IPS DF 19.7 (cell line): ENCODE measurements around the gene TMEM232.
"Not testable (repeated sequence)": the region's sequence is repeated elsewhere in the genome, so short reads cannot be mapped to it uniquely, and the experiment has no call there.

Experiments
- DNase-seq: peaks from one replicate; pipeline ENCODE4 v3.0.0-alpha.2; 2013; ENCODE audit warnings: low read depth, low spot score

TMEM232 gene

DNA sequence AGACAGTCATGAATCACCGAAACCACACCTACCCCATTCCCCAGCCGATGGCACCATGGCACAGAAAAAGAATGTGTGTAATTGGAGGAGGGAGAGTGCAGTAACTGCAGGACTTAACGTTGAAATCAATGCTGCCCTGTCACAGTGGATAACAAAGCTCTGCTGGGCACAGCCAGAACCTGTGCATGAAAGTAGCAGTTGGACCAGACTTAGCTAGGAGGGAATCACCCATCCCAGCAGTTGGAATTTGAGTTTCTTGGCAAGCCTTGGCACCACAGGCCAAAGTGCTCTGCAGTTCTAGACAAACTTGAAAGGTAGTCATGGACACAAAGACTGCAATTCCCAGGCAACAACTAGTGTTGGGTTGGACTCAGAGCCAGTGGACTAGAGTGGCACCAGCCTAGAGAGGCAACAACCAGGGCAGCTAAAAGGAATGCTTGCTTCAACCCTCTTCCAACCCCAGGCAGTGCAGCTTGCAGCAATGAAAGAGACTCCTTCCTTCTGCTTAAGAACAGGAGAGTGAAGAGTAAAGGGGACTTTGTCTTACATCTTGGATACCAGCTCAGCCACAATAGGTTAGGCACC, 19.1 kb downstream of the TMEM232 start:
- no peak for DNase-seq

DNA sequence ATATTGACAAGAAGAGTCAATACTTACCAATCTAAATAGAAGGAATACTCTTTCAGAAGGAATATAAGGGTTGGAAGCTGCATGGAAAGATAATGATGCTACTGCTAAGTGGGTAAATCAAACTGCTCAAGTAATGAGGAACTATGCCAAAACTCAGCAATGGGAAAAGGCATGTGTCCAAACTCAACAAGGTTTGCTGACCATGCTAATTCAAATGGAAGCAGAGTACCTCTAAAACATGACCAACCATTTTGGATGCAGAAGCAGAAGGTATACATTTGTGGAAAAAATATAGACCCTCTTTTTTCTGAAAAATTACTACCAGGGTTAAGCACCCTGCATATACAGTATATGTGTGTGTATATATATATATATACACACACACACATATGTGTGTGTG, 21.1 kb downstream of the TMEM232 start:
- no peak for DNase-seq

DNA sequence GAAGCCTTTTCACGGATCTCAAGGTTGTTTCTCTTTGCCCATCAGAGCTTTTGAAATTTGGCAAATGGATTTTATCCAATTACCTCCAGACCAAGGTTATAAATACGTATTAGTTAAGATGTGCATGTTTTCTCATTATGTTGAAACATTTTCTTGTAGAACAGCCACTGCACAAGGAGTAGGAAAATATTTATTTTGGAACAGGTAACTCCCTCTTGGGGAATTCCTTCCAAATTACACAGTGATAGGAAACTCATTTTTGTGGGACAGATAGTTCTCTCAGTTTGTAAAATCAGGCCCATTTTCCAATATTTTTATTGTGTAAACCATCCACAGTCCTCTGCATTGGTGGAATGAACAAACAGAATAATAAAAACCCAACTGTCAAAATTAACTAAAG, 23.0 kb downstream of the TMEM232 start:
- DNase-seq, result no peak

DNA sequence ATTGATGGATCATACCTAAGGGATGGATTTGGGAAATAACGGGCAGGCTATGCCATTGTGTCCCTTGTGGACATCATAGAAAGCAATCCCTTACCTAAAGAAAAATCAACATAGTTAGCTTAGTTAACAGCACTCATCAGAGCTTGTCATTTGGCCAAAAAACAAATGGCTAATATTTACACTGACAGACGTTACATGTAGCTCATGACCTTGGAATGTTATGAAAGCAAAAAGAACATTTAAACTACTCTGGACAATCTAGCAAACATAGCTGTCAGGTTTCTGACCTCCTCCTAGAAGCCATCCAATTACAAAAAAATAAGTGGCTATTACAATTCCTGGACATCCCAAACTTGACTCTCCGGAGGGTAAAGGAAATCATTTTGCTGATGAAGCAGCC, 23.8 kb downstream of the TMEM232 start:
- DNase-seq, result no peak

DNA sequence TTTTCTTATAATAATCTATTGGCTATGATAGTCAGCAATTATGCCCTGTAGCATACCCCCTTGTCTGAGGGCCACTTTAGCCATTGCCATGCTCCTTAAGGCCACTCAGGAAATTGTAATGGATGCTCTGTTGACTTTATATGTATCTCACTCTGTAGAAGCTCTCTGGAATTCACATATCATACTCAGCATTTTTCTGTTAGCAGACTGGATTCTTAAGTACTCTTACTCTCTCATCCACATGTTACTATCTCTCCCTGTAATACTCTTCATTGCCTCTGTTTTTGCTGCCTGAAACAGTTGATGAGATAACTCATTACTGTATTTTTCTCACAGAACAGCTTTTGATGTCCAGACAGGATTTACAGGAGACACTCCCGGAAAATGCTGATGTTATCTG, 24.2 kb downstream of the TMEM232 start:
- no peak for DNase-seq

DNA sequence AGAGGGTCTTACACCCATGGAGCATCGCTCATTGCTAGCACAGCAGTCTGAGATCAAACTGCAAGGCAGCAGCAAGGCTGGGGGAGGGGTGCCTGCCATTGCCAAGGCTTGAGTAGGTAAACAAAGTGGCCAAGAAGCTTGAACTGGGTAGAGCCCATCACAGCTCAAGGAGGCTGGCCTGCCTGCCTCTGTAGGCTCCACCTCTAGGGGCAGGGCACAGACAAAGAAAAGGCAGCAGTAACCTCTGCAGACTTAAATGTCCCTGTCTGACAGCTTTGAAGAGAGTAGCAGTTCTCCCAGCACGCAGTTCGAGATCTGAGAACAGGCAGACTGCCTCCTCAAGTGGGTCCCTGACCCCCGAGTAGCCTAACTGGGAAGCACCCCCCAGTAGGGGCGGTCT, 33.8 kb downstream of the TMEM232 start:
- not testable (repeated sequence) for DNase-seq

DNA sequence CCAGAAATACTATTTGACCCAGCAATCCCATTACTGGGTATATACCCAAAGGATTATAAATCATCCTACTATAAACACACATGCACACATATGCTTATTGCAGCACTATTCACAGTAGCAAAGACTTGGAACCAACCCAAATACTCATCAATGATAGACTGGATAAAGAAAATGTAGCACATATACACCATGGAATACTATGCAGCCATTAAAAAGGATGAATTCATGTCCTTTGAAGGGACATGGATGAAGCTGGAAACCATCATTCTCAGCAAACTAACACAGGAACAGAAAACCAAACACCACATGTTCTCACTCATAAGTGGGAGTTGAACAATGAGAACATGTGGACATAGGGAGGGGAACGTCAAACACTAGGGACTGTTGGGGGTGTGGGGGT, 35.9 kb downstream of the TMEM232 start:
- DNase-seq, result not testable (repeated sequence)

DNA sequence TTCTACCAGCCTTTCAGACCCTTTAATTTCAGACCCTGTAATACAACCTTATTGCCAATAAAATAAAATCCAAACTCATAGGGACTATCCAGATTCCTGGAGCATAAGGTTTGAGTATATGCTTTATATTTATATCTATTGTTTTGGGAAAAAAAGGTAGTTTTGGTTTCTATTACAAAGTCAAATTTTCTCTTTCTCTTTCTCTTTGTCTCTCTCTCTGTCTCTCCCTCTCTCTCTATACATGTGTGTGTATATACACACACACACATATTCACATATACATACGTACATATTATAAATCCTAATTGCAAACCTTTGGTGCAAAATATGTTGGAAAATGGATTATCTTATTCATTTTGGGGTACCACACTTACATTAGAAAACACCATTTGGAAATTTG, 39.0 kb downstream of the TMEM232 start:
- DNase-seq, result no peak

DNA sequence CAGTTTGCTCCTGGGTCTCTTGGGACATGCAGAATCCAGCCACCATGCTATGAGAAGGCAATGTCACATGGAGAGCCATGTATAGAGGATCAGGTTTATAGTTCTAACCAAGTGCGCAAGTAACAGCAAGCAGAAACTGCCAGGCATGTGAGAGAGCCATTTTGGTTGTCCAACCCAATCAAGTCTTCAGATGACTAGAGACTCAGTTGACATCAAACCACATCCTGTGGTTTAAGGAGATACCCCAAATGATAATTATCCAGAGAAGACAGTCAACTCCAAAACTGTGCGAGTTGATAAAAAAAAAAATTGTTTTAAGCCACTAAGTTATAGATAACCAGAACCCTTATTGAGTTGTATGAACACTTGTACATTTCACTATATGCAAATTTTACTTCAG, 40.2 kb downstream of the TMEM232 start:
- DNase-seq, result no peak

DNA sequence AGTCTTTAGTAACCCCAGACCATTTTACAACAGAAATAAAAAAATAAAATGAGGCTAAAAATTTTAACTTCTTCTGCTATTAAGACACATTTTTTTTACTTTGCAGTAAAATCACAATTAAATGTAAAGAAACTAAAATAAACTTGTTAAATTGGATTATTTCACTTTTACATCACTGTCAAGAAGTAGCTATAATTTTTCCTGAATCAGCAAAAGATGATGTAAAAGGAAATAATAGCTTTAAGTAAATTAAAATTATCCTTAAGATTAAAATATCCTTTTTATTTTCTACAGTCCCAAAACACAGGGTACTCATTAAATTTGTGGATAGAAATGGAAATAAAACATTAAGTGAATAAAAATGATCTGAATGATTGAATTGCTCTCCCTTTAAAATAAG, 44.5 kb downstream of the TMEM232 start:
- DNase-seq, result no peak

DNA sequence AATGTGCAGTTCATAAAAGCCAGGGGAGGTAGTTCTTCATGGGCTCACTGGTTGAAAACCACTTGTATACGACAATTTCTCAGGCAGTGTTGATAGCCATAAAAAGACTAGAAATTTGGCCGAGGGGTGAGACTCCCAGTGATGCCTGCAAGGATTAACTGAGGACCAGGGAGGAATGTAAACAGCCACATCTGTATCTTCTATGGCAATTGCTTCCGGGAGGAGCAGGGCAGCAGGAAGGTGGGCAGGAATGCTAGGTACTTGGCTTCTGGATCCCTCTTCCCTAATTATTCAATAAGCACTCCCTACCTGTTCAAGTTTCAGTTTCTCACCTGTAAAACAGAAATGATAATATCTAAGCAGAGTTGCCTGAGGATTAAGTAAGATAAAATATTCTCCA, 45.4 kb downstream of the TMEM232 start:
- no peak for DNase-seq

DNA sequence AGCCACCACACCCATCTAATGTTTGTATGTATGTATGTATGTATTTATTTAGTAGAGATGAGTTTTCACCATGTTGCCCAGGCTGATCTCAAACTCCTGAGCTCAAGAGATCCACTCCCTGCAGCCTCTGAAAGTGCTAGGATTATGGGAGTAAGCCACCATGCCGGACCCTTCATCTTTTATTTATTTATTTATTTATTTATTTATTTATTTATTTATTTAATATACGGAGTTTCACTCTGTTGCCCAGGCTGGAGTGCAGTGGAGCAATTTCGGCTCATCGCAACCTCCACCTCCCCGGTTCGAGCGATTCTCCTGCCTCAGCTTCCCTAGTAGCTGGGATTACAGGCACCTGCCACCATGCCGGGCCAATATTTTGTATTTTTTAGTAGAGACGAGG, 49.9 kb downstream of the TMEM232 start:
- DNase-seq, result not testable (repeated sequence)

DNA sequence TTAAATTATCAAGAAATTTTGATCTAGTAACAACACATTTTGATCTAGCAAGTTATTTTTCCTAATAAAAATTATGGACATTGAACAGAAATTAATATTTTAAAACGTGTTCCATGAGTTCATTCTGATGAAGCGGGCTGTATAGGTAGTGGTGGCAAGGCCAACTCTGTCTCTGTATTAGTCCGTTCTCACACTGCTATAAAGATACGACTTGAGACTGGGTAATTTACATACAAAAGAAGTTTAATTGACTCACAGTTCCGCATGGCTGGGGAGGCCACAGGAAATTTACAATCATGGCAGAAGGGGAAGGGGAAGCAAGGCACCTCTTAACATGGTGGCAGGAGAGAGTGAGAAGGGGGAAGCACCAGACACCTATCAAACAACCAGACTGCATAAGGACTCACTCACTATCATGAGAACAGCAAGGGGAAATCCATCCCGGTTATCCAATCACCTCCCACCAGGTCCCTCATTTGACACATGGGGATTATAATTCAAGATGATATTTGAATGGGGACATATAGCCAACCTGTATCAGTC, 61.2 kb downstream of the TMEM232 start:
- DNase-seq, result no peak

DNA sequence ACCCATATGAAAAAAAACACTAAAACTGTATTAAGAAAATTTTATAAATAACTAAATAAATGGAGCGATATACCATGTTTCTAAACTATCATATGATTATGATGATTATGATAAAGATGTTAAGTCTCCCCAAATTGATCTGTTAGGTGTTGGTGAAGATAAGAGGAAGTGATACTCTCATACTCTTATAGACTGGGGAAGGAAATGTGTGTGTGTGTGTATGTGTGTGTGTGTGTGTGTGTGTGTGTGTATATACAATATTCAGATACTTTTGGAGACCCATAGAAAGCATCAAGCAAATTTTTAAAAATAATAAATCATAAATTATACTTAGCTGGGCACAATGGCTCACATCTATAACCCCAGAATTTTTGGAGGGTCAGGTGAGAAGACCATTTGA, 62.9 kb downstream of the TMEM232 start:
- DNase-seq, result no peak

DNA sequence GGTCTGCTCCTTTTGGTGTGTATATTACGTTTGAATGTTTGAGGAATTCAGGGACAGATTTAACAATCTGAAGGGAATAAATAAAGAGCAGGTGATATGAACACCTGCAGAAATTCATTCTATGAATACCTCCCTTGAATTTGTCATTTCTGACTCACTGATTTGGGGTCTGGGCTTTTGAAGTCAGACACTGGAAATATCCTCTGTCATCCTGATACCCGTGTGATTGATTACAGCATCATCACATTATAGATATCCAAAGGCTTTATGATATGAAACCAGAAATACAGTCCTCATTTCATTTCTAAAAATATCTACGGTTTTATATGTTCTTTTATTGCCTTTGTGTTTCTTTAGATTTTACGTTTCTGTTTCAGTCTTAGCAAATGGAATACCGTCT, 68.5 kb downstream of the TMEM232 start:
- no peak for DNase-seq

DNA sequence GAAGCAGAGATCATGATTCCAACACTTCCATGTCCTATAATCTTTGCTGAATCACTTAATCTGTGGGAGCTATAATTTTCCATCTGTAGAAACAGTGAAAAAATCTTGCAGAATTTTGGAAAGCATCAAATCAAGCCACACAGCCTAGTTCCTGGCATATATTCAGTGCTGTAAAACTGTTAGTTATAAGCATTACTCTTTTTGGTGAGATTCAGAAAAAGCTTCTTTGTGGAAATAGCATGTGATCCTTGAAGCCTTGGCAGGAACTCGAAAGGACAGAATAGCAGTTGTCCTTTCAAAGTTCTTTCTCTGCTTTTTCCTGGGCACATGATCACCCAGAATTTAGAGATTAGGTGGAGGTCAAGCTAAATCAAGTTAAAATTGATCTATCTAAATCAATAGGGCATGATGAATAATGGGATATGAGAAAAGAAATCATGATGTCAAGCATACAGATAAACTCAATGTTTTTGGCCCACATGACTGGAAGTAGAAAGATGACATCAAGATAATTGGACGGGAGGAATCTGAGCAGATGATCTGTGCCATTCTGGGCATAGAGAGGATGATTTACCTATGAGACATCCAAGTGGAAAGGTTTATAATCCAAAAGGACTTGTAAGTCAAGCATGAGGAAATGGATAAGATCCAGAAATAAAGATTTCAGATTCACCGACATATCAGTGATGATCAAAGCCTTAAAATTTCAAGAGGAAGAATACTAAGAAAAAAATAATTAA, 73.1 kb downstream of the TMEM232 start:
- DNase-seq, result no peak

DNA sequence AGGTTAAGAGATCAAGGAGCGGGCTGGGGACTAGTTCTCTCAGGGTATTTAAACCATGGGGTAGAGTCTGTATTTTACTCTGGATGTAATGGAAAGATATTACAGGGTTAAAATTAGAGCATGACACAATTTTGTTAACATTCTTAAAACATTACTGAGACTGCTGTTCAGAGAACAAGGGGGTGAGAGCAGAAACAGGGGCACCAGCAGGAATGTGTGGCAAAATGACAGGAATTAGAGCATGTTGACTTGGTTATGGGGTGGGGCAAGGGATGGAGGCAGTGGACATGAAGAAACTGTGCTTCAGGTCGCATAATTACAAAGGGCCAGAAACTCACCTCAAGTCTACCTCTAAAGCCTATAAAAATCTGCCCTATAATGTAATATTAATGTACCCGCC, 75.0 kb downstream of the TMEM232 start:
- no peak for DNase-seq

DNA sequence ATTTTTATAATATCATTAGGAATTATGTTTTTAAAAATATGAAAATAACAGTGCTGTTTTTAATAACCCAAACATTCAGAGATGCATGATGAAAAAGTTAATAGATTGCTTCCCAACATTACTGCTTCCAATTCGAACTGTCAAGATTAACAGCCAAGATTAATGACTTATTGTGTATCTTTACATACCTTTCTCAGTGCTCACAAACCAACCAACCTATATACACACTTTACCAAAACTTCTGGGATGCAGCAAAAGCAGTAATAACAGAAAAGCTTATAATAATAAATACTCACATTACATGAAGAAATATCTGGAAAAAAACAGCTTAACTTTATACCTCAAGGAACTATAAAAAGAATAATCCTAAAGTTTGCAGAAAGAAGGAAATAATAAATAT, 82.1 kb downstream of the TMEM232 start:
- no peak for DNase-seq

DNA sequence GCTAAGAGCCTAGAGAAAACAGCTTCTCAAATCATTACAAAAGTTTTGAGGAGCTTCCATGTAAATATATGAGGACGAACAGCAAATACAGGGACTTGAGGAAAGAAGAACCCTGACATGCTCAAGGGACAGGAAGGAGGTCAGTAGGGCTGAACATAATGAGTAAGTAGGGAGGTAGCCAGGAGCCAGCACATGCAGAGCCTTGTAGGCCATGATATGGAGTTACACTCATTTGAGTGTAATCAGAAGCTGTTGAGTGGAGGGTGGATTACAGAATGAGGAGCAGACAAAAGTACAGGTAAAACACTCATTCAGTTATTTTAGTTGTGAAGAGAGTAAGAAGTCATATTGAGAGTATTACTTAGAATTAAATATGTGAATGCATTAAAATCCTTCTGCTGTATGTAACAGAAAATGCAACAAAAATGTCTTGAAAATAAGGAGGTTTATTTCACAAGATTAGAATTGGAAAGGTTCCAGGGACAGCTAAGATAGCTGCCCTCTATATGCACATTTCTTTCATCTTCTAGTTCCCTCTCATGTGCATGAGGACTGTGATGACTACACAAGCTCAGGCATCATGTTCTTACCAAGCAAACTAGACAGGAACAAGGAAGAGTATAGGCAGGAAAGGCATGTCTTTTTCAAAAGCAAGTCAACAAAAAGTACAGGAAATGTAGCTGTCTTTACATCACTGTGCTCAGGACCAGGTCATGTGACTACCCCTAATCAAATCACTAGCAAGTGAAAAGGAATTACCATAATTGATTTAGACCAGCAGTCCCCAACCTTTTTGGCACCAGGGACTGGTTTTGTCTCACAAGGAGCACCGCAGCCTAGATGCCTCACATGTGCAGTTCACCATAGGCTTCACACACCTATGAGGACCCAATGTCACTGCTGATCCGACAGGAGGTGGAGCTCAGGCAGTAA, 87.2 kb downstream of the TMEM232 start:
- DNase-seq, result no peak

DNA sequence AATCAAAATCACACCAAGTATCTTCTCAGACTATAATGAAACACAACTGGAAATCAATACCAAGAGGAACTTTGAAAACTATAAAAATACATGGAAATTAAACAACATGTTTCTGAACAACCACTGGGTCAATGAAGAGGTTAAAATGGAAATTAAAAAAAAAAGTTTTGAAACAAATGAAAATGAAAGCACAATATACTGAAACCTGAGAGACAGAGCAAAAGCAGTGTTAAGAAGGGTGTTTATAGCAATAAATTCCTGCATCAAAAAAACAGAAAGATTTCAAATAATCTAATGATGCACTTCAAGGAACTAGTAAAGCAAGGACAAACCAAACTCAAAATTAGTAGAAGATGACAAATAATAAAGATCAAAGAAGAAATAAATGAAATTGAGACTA, 92.0 kb downstream of the TMEM232 start:
- no peak for DNase-seq

DNA sequence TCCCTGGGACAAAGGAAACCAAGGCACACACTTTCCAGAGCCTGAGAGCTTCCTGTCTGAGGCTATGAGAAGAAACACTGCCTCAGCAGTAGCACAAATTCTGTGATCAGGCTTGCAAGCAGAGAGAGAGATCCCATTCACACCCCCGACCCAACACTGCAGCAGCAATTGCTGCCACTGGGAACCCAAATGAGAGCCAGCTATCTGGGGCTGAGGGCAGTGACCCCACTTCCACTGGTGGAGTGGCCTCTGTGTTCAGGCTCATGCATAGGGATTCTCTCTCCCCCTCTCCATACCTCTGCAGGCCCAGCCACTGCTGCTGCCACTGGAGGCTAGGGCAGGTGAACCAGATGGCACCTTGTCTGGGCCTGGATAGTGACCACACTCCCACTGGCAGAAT, 95.2 kb downstream of the TMEM232 start:
- no peak for DNase-seq

DNA sequence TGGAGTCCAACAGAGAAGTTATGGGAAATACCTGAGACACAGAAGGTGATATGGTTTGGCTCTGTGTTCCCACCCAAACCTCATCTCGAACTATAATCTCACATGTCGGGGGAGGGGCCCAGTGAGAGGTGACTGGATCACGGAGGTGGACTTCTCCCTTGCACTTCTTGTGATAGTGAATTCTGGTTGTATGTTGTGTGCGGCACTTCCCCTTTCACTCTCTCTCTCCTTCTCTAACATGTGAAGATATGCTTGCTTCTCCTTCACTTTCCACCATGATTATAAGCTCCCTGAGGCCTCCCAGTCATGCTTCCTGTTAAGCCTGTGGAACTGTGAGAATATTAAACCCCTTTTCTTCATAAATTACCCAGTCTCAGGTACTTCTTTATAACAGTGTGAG, 96.1 kb downstream of the TMEM232 start:
- no peak for DNase-seq
